DMS 273 treated with DMSO at 0.1 percent for 48 hours (cell line): ENCODE measurements around the gene HTR5A.
"Not testable (repeated sequence)": the region's sequence is repeated elsewhere in the genome, so short reads cannot be mapped to it uniquely, and the experiment has no call there.

Experiments
- DNase-seq: peaks from one replicate; lab custom pipeline; 2025; lab: John Stamatoyannopoulos, UW

The HTR5A gene

DNA sequence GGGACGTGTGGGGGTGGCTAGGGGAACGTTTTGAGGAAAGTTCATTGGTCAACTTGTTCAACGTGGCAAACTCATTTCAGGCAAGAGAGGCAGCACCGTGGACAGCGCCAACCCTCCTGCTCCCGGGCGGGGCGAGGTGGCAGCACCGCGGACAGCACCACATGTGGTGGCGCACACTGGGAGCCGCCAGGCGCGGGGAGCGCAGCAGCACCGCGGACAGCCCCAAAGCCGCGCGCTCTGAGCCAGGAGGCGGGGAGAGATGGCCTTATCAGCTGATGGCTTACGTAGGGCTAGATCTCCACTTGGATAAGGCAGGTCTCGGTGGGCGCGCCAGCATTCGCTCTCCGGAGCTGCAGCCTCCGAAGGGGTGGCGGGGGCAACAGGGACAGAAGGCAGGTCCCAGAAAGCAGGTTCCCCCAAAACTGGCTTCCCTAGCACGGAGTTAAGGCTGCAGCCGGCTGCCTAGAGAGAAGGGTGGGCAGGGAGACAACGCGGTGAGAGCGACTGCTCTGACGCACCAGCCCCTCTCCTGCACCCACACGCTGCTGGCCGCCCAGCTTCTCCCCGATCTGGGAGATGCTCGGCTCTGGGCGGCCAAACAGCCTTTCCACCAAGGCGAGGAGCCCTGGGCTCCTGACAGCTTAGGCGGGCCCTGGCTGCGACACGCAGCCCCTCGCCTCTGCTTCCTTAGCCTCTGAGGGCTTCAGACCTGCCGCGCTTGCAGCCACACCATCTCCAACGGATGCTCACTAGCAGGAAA lies at the start of gene HTR5A:
HTR5A (plus strand) TSS at position 333 of the 760 bp plus-strand sequence. CDS start 576 bp downstream, outside the sequence.
- DNase-seq = no peak

- no peak for DNase-seq
These were observed 49.1 kb upstream of the HTR5A start for GRCh38 chr7:155020996-155021395.

DNA sequence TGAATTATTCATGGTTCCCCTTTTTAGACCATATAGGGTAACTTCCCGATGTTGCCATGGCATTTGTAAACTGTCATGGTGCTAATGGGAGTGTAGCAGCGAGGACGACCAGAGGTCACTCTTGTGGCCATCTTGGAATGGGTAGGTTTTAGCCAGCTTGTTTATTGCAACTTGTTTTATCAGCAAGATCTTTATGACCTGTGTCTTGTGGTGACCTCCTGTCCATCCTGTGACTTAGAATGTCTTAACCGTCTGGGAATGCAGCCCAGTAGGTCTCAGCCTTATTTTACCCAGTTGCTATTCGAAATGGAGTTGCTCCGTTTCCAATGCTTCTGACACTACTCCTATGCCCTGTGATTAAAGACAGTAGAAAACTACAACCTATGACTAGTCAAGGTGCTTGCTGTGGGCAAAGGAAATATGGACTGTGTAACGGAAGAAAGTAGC lies 48.4 kb upstream of the HTR5A start:
- no peak for DNase-seq

DNA sequence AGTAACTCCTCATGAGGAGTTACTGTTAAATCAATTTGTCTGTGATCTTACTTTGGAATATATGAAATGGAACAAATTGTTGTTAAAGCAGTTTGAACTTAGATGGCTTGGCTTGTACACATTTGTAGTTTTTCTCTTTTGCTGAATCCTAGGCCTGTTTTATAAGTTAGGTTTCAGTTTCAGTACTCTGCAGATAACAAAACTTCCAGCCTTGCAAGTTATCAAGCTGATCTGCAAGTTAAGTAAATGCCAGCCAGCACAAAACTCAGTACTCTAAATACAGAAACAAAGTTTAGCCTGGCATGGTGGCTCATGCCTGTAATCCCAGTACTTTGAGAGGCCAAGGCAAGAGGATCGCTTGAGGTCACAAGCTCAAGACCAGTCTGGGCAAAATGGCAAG lies 42.2 kb upstream of the HTR5A start:
- DNase-seq = no peak

GRCh38 chr7:155032978-155033377 lies 37.1 kb upstream of the HTR5A start:
- no peak for DNase-seq

- not testable (repeated sequence) for DNase-seq
These were observed 35.6 kb upstream of the HTR5A start for GRCh38 chr7:155034495-155034894.

DNA sequence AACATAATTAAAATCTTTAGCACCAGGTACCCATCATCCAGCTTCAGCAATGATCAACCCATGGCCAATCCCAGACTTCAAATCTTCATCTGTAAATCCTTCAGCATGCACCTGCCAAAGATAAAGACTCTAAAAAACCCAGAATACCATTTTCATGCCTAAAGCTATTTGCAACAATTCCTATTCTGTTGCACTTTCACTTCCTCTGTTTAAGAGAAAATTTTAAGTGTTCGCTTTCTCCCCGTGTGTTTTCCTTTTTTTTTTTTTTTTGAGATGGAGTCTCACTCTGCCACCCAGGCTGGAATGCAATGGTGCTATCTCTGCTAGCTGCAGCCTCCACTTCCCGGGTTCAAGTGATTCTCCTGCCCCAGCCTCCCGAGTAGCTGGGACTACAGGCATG lies 31.8 kb upstream of the HTR5A start:
- DNase-seq = no peak

DNA sequence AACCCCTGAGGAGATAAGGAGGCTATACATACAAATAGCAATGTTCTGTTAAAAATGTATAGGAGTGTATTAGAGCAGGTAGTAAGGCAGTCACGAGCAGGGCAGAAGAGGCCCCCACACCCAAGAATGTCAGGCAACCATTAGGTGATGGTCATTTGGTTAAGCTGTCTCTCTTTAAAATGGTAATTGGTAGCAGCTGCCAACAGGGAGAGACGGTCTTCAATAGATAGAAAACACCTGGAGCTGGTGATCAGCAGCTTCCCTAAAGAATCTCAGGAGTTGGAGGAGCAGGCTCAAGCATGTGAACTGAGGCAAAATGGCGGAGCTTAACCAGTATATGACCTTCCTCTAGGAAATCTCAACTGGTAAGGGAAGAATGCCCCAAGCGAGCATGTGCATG lies 26.4 kb upstream of the HTR5A start:
- DNase-seq = no peak

DNA sequence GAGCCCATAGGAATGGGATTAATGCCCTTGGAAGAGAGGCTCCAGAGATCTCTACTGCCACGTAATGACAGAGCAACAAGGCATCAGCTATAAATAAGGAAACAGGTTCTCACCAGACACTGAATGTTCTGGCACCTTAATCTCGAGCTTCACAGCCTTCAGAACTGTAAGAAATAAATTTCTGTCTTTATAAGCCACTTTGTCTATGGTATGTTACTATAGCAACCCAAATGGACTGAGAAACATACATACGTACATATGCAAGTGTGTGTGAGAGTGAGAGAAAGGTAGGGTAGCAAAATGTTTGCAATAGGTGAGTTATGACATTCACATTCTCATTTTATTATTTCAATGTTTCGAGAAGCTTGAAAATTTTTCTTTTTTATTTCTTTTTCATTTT lies 22.1 kb upstream of the HTR5A start:
- DNase-seq = no peak

DNA sequence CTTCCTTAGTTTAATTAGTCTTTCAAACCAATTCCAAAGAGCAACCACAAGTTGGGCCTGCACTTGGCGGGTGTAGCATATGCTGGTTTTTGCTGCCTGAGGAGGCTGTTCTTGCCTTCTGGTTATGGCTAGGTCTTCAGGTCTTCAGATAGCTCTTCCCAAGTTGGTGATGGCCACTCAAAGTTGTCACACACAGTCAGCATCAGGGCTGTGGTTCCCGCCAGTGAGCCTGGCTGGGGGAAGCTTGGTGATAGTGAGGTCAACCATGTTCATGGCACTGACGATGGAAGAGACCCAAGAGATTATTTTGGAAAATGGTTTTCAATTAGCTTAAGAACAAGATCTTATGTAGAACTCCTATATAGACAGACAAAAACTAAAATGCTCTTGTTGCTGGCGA lies 18.8 kb upstream of the HTR5A start:
- no peak for DNase-seq

- DNase-seq = no peak
These were observed 17.1 kb upstream of the HTR5A start for GRCh38 chr7:155053002-155053401.

- no peak for DNase-seq
These were observed 15.4 kb upstream of the HTR5A start for GRCh38 chr7:155054761-155055160.

DNA sequence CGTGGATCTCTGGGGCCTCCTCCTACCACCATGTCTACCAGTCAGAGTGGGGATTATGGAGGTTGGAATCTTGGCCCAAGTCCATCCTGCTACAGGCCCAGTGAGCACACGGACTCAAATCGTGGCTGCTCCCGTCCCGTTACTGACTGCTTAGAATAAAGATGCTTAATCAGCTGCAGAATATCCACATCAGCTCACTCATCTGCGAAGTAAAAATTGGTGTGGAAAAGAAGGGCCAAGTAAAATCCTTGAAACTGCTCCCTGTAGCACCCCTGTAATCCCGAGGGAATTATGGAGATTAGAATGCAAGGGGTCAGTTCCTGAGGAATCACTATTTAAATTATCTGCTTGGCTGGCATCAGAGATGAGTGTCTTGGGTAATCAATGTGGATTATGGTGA lies 13.0 kb upstream of the HTR5A start:
- no peak for DNase-seq

GRCh38 chr7:155058896-155059295 lies 11.2 kb upstream of the HTR5A start:
- peak; percentile 24 for DNase-seq

- no peak for DNase-seq
These were observed 10.4 kb upstream of the HTR5A start for GRCh38 chr7:155059703-155060102.

GRCh38 chr7:155062411-155062810 lies 7.7 kb upstream of the HTR5A start:
- DNase-seq = no peak

DNA sequence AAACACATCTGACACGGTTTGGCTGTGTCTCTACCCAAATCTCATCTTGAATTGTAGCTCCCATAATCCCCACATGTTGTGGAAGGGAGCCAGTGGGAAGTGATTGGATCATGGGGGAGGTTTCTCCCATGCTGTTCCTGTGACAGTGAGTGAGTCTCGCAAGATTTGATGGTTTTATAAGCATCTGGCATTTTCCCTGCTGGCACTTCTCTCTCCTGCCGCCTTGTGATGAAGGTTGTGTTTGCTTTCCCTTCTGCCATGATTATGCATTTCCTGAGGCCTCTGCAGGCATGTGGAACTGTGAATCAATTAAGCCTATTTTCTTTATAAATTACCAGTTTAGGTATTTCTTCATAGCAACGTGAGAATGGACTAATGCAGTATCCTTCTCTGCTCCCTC lies 5.9 kb upstream of the HTR5A start:
- no peak for DNase-seq

GRCh38 chr7:155066417-155066950 lies 3.6 kb upstream of the HTR5A start:
- DNase-seq = peak; percentile 58

DNA sequence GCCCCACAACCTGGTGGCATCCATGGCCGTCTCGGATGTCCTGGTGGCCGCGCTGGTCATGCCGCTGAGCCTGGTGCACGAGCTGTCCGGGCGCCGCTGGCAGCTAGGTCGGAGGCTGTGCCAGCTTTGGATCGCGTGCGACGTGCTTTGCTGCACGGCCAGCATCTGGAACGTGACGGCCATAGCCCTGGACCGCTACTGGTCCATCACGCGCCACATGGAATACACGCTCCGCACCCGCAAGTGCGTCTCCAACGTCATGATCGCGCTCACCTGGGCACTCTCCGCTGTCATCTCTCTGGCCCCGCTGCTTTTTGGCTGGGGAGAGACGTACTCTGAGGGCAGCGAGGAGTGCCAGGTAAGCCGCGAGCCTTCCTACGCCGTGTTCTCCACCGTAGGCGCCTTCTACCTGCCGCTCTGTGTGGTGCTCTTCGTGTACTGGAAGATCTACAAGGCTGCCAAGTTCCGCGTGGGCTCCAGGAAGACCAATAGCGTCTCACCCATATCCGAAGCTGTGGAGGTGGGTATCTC lies 1.1 kb downstream of the HTR5A start:
- no peak for DNase-seq

DNA sequence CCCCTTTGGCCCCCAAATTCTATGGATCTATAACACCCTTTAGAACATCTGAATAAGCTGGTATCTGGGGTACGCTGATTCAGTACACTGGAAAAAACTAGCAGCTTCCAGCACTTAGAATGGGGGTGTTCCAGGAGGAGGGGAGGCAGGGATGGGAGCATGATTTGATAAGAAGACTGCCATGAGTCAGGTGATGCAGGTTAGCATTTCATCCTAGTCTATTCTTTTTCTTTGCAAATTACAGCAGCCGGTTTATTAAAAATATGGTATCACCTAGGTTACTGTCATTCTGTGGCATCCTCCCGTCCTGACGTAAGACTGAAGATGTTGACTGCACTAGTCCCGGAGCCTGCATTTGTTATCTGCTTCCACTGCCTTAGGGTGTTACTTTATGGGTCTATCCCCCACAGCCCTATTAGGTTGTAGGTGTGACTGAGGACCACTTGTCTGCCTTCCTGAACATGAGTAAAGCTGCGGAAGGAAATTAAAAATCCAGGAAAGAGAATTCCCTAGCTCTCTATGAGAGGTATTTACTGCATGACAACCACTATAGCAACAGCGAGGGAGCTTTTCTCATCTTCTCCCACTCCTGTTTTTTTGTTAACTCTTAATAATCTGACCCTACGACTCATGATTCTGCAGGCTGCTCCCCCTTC lies 1.9 kb downstream of the HTR5A start:
- no peak for DNase-seq

DNA sequence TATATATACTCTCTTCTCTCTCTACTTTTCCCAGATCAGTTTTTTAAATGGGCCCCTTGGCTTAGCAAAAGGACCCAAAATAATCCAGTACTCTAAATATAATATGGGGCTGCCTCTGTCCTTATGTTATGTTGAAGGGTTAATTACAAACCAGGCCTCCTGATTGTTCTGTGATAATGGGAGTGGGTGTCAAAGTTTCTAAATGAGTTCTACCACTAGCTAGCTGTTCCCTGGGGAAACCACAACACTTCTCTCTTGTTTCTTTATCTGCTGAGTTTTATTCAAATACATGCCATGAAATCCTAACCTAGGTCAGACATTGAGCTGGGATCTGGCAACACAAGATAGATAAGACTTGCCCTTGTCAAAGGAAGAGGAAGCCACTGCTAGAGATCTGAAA lies 3.8 kb downstream of the HTR5A start:
- no peak for DNase-seq

- DNase-seq = no peak
These were observed 13.9 kb downstream of the HTR5A start for GRCh38 chr7:155084021-155084420.

GRCh38 chr7:155084969-155085368 lies 14.8 kb downstream of the HTR5A start:
- DNase-seq = no peak
